ENCODE data around the gene TCEANC.

The TCEANC gene

GRCh38 chrX:13702111-13702789 lies 49.3 kb downstream of the TCEANC start:
- Histone ChIP-seq H3K9me3 (ENCODE audit: control insufficient read depth, insufficient read depth, low read length) (no peaks in the 10 kb centered on the region), H3K4me3 (ENCODE audit: low read depth, low read length) (no peak overlapping the region), H3K27me3 (ENCODE audit: control insufficient read depth, insufficient read depth, low read length) (no peaks in the 10 kb centered on the region), H3K9ac (ENCODE audit: low read depth, low read length) (no peak overlapping the region), H3K36me3 (ENCODE audit: control insufficient read depth, insufficient read depth, low read length) (peaks cover 23% of the 10 kb centered on the region), H3K27ac (ENCODE audit: low read depth, low read length) (no peak overlapping the region), H3K4me1 (ENCODE audit: control insufficient read depth, insufficient read depth, low read length) (peaks cover 27% of the 10 kb centered on the region)

- H3K9me3 ChIP-seq (ENCODE audit: control insufficient read depth, insufficient read depth, low read length), result no peaks in the 10 kb centered on the region
- H3K9ac ChIP-seq (ENCODE audit: low read depth, low read length), result no peak overlapping the region
- H3K27ac ChIP-seq (ENCODE audit: low read depth, low read length), result no peak overlapping the region
- peaks cover 24% of the 10 kb centered on the region for H3K36me3 ChIP-seq (ENCODE audit: control insufficient read depth, insufficient read depth, low read length)
- H3K4me1 ChIP-seq (ENCODE audit: control insufficient read depth, insufficient read depth, low read length), result peaks cover 21% of the 10 kb centered on the region
- no peak overlapping the region for H3K4me3 ChIP-seq (ENCODE audit: low read depth, low read length)
- H3K27me3 ChIP-seq (ENCODE audit: control insufficient read depth, insufficient read depth, low read length), result no peaks in the 10 kb centered on the region
These were observed 50.2 kb downstream of the TCEANC start for GRCh38 chrX:13703135-13703534.

- no peak overlapping the region for H3K4me3 ChIP-seq (ENCODE audit: low read depth, low read length)
- H3K9ac ChIP-seq (ENCODE audit: low read depth, low read length), result no peak overlapping the region
- peaks cover 28% of the 10 kb centered on the region for H3K36me3 ChIP-seq (ENCODE audit: control insufficient read depth, insufficient read depth, low read length)
- H3K4me1 ChIP-seq (ENCODE audit: control insufficient read depth, insufficient read depth, low read length), result peaks cover 20% of the 10 kb centered on the region
- no peak overlapping the region for H3K27ac ChIP-seq (ENCODE audit: low read depth, low read length)
- no peaks in the 10 kb centered on the region for H3K9me3 ChIP-seq (ENCODE audit: control insufficient read depth, insufficient read depth, low read length)
- no peaks in the 10 kb centered on the region for H3K27me3 ChIP-seq (ENCODE audit: control insufficient read depth, insufficient read depth, low read length)
These were observed 50.6 kb downstream of the TCEANC start for GRCh38 chrX:13703589-13703988.

- Histone ChIP-seq H3K9ac (ENCODE audit: low read depth, low read length) (no peak overlapping the region), H3K4me3 (ENCODE audit: low read depth, low read length) (no peak overlapping the region), H3K9me3 (ENCODE audit: control insufficient read depth, insufficient read depth, low read length) (no peaks in the 10 kb centered on the region), H3K36me3 (ENCODE audit: control insufficient read depth, insufficient read depth, low read length) (peaks cover 76% of the 10 kb centered on the region), H3K4me1 (ENCODE audit: control insufficient read depth, insufficient read depth, low read length) (peaks cover 4% of the 10 kb centered on the region; the same call in 1 of the 2 replicates), H3K27ac (ENCODE audit: low read depth, low read length) (no peak overlapping the region), H3K27me3 (ENCODE audit: control insufficient read depth, insufficient read depth, low read length) (no peaks in the 10 kb centered on the region)
These were observed 58.2 kb downstream of the TCEANC start for GRCh38 chrX:13711141-13711540.
